NCI-H1105 treated with DMSO at 0.1 percent for 48 hours (cell line): ENCODE measurements around the gene NHEJ1.

Source experiments
- DNase-seq: peaks from one replicate; lab custom pipeline; 2025; lab: John Stamatoyannopoulos, UW

NHEJ1 gene

GRCh38 chr2:219087361-219087760 lies 73.3 kb downstream of the NHEJ1 start:
- DNase-seq, result no peak

DNA sequence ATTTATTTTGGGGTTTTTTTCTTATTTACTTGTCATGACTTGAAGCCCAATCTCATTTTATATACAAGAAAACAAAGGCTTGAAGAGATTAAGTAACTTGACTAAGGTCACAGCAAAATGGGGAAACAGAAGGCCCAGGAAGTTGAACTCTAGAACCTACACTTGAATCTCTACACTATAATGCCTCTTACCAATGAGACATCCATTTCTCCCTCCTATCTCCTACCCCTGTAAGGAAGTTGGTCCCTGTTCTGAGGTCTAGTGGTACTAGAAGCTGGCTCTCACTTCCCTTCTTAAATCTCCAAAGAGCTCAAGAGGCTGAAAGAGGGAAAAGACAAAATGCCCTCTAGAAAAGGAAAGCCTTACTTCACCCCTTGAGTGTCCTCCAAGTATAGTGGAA lies 74.4 kb downstream of the NHEJ1 start:
- no peak for DNase-seq

DNA sequence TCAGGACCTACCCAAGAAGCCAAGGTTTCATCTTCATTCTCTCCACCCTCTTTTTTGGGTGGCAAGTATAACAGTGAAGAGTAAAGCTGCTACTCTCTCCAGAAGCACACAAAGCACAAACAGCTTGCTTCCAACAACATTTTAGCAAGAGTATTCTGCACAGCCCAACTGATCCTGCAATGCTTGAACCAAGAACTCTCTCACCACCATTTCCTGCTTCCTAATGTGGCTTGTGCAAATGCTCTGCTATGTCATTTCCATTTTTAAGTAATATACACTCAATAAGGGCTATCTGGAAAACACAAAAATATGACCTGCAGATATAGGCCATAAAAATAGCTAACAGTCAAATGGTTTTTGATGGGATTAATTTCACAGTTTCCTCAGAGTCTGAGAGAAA lies 75.8 kb downstream of the NHEJ1 start:
- no peak for DNase-seq

GRCh38 chr2:219082332-219082958 lies 78.2 kb downstream of the NHEJ1 start:
- no peak for DNase-seq

DNA sequence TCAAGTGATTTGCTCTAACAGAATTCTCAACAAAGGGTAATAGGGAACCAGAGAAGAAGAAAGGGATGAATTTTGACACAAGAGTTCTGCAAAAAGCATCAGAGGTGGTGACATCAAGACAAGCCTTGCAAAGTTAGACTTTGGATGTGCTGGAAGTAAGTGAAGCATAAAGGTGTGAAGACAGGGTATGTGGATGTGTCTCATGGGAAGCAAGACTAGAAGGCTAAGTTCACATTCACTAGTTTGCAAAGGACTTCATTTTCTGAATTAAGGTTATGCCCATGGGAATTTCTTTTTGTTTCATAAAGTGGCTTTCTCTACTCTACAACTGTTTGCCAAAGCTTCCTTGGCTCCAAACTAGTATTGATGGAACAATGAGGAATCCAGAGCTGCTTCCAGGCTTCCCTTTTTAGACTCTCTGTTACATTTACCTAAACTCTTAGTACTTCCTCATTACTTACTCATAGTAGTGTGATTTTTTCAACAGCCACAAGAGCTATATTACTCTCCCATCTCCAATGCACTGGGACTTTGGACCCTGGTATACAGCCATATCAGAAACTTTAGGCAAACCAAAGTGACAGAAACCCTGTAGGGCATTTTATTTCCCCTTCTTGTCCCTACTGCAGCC lies 78.8 kb downstream of the NHEJ1 start:
- no peak for DNase-seq

- DNase-seq, result no peak
Observed at GRCh38 chr2:219081096-219081495, 79.5 kb downstream of the NHEJ1 start.

DNA sequence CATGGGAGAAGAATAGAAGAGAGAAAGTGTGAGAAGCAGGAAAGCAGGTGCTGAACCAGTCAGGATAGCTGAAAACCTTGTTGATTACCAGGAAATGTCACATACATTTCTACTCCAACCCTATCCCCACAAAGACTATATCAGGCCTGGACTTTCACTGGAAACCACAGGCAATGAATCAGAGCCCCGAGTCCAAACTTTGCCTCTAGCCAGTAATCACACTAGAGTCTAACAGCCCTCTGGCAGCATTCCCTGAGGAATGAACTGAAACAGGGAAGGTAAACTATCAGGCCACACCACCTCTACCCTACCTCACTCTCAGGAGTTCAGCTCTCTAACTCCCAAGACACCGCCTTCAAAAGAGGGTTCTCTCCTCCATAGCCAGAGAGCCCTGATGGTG lies 81.2 kb downstream of the NHEJ1 start:
- DNase-seq, result no peak

- no peak for DNase-seq
Observed at GRCh38 chr2:219078951-219079350, 81.7 kb downstream of the NHEJ1 start.

DNA sequence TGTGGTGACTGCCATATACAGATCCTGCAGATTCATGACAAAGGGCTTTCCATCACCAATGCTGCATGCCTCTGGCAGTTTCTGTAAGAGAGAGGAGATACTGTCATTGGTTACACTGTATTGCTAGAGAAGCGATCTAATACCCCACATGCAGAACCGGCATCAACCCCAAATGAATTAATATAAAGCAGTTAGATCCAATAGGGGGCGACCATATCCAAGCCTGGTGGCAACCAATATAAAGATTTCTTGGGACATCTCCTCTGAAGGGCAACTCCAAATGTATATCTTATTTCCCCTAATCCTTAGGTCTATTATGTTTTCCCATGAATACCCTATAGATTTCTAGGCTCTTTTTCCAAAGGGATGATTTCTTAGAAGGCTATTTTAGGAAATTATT lies 82.5 kb downstream of the NHEJ1 start:
- DNase-seq, result no peak

DNA sequence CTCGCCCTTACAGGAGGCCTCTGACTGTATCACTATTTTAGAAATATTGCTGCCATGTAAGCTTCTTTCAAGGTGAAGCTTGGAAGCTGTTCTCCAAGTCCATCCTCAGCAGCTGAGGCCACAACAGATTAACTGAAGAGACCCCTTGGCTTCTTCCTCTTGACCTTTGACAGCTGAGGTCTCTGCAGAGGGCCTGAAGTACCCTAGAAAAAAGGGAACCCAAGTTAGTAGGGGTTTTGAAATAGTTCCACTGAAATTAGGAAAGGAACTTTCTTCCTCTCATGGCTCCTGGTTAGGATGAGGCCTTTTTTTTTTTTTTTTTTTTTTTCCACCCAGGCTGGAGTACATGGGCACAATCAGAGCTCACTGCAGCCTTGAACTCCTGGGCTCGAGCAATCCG lies 84.4 kb downstream of the NHEJ1 start:
- DNase-seq, result no peak

DNA sequence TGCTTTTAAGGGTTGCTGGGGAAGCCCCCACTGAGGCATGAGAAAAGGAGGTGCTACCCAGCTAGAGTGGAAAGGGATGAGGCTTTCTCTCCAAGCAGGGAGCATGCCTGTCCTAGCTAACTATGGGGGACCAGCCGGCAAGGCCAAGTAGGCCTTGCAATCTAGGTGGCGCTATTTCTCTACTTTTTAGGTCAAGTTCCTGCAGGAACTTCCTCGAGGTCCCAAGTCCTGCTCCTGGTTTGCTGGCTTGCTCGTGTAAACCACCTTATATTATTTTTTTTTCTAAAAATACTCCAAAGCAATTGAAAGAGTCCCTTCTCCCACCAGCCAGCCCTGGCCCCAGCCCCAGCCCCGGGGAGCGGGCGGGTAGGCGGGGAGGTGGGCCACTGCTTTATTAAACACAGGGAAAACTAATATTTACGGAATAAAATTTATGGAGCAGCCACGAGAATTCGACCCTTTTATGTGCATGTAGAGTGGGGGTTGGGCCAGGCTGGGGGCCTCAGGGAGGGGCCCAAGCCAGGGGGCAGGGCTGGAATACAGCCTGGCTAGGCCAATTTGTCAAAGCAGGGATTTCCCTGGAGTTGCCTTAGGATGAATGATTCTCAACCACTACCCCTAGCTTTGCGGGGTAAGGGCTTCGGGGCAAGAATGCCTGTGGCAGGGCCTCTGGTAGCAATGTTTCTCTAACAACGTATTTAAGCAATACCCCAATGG lies 87.0 kb downstream of the NHEJ1 start:
- peak; percentile 57 for DNase-seq

GRCh38 chr2:219072741-219073250 lies 87.8 kb downstream of the NHEJ1 start:
- DNase-seq, result no peak

GRCh38 chr2:219071131-219071816 lies 89.3 kb downstream of the NHEJ1 start:
- DNase-seq, result no peak

- no peak for DNase-seq
Observed at GRCh38 chr2:219065484-219065883, 95.1 kb downstream of the NHEJ1 start.

DNA sequence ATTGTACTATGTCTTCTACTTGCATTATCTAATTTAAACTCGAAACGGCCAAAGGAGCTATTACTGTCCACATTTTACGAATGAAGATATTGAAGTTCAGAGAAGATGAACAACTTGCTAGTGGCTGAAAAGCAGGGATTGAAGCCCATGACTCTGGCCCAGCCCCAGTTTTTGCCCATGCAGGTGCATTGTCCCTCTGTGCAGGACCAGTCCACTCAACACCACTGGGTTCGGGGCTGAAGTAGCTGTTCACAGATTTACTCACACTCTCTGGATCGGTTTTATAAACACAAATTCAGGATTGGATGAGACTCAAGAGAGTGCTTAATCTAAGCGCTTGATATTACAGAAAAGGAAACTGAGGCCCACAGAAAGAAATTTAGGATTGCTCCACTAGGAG lies 98.5 kb downstream of the NHEJ1 start:
- no peak for DNase-seq

DNA sequence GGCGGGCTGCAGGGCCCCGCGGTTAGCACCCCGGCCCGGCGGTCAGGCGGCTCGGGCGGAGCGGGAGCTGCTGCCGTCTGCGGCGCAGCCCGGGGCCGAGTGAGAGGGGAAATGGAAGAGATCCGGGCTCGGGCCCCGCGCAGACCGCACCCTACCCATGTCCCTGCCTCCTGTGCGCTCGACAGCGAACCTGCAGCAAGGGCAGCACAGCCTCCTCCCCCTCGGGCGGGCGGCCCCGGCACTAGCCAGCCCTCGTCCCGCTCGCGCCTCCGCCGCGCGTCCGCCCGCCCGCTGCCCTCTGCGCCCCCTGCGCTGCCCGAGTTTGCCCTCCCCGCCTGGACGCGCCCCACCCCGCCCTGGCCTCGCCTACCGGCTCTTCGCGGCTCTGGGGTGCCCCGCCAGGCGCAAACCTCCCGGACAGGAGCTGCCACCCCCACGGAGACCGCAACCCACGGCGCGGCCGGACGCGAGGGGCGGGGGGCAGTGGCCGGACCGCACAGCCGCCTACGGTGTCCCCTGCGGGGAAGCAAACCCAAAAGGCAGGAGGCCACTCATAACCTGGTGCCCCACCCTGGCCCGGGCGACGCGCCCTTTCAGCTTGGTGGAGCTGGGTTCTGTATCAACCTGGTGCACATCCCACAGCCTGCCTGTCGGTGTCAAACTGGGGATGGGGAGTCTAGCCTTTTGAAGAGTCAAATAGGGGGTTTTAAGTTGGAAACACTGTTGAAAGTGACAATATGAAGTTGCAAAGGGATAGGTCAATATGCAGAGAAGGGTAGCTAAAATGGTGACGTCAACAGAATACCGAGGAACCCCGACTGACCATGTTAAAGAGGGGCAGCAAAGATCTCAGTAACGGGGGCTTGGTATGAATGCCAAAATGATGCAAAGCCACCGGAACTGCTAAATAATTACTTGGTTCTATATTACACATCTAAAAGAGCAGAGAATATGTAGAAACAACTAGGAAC lies 99.5 kb downstream of the NHEJ1 start, which contains the start of gene IHH:
IHH (minus strand) TSS at position 101 of the 971 bp plus-strand sequence. CDS start 454 bp downstream, outside the sequence.
- DNase-seq, result peak; percentile 8

- DNase-seq, result peak; percentile 35
Observed at GRCh38 chr2:219059725-219060682, 100.6 kb downstream of the NHEJ1 start.

DNA sequence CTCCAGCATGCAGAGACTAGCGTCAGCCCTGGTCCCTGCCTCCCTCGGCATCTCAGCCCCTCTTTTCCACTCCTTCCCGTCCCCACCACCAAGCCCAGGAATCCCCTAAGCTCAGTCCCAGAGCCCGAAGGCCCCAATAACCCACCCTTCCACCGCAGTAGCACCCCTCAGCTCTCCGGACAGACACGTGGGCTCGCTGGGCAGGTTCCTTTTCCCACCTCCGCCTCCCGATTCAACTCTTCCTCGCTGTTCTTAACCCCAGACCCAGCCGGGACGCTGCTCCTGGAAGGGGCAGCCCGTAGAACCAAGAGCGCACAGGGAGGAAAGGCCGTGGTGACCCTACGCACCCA lies 101.3 kb downstream of the NHEJ1 start:
- no peak for DNase-seq

DNA sequence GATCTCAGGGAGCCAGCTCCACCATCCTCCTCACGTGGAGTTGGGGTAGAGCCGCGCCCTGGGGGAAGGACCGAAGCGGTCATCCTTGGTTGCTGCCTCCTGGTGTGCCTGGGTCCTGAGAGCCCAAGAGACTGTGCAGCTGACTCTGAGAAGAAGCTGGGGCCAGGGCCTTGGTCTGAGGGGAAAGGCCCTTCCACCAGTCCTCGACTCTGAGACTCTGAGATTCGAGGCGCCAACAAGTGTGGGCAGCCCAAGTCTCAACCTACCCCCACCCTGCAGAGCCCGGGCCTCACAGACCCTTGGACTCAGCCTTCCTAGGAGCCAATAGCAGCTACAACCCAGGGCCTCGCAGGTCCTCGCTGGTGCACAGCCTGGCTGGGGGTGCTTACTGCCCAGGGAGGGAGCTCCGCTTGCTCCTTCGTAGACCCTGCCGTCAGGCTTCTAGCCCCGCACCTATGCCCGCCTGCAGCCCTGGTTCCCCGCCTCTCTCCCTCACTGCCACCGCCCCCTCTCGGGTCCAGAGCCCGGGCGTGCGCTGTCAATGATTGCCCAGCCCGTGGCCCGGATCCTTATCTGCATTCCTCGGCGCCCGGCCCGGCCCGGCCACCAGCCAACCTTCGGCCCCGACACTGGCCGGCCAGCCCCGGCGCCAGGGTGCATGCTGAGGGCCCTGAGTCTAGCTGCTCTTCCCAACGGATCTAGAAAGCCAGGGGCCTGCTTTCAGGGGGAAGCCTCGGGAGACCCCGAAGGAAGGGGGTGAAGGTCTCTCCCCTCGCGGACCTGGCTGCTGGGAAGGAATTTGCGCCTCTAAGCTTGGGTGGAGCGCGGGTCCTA lies 101.9 kb downstream of the NHEJ1 start:
- no peak for DNase-seq
